HepG2 (cell line): ENCODE results near the gene DCST2. TPM values are rescaled to one million over a fixed set of nuclear protein-coding genes. Genes with fewer than 3 reads are reported as not detected.

Source experiments
- CHD2 ChIP-seq: IDR thresholded peaks from 2 replicates; pipeline ENCODE4 v1.6.1; 2011; ENCODE audit warnings: low read depth, low read length, improper control_type of control experiment
- DNMT3B ChIP-seq: conservative IDR thresholded peaks from 2 replicates; pipeline ENCODE4 v1.6.1; 2016; ENCODE audit warnings: missing biosample characterization, control low read depth
- HOXA9 ChIP-seq: sonication (generic); formaldehyde crosslinking; IDR thresholded peaks from 2 replicates; pipeline ENCODE4 v1.8.1; 2022; ENCODE audit warnings: missing genetic modification reagents, mild to moderate bottlenecking, moderate library complexity, borderline replicate concordance
- JUN ChIP-seq: sonication (generic); formaldehyde crosslinking; IDR thresholded peaks from 2 replicates; pipeline ENCODE4 v1.4.0; 2020; ENCODE audit warnings: mild to moderate bottlenecking, missing genetic modification reagents
- NFIC ChIP-seq: IDR thresholded peaks from 2 replicates; pipeline ENCODE4 v1.6.1; 2012; ENCODE audit warnings: mild to moderate bottlenecking, low read length, inconsistent platforms
- SMYD3 ChIP-seq: sonication (generic); formaldehyde crosslinking; IDR thresholded peaks from 2 replicates; pipeline ENCODE4 v1.8.1; 2023; ENCODE audit warnings: mild to moderate bottlenecking, missing genetic modification reagents
- ZFP82 ChIP-seq: sonication (generic); formaldehyde crosslinking; IDR thresholded peaks from 2 replicates; pipeline ENCODE4 v1.5.1; 2020; ENCODE audit warnings: mild to moderate bottlenecking, missing genetic modification reagents, borderline replicate concordance
- ZNF530 ChIP-seq: sonication (generic); formaldehyde crosslinking; IDR thresholded peaks from 2 replicates; pipeline ENCODE4 v1.5.0; 2020; ENCODE audit warnings: low read depth, mild to moderate bottlenecking, missing genetic modification reagents
- ZSCAN30 ChIP-seq: sonication (generic); formaldehyde crosslinking; IDR thresholded peaks from 2 replicates; pipeline ENCODE4 v1.5.0; 2020; ENCODE audit warnings: mild to moderate bottlenecking, missing genetic modification reagents
- polyA plus RNA-seq, 8 experiments: library from polyadenylated mRNA; depleted of rRNA in 3 of 8; stranded (reverse) in 7 of 8; unstranded in 1 of 8; fragments of >200 nt; fragmentation: Illumina TruSeq in 4 of 8; extraction: Trizol in 4 of 8; gene quantifications; 2 replicates each; pipeline versions ENCODE4 v1.2.1 to v1.2.3, GENCODE V29; 2011 to 2016; ENCODE audit warnings: low read depth in 4 of 8, missing spikeins in 1 of 8, mixed read lengths in 1 of 8; ENCODE audit not compliant: insufficient read depth in 1 of 8
- total RNA-seq, 5 experiments: library from RNA; depleted of rRNA; stranded (reverse); fragments of >200 nt; fragmentation: Illumina TruSeq; extraction: Trizol; gene quantifications; 2 replicates each; pipeline ENCODE4 v1.2.3, GENCODE V29; 2016; ENCODE audit warnings: low read depth in 1 of 5
- TF ChIP-seq, protein P1 (sequence below): sonication (generic); formaldehyde crosslinking; IDR thresholded peaks from 2 replicates; pipeline ENCODE4 v1.4.0; 2020; ENCODE audit warnings: missing genetic modification reagents, borderline replicate concordance
- TF ChIP-seq, protein P2 (sequence below): sonication (generic); formaldehyde crosslinking; conservative IDR thresholded peaks from 2 replicates; pipeline ENCODE4 v1.8.1; 2023; ENCODE audit warnings: missing genetic modification reagents
- TF ChIP-seq, protein P3 (sequence below): sonication (generic); formaldehyde crosslinking; IDR thresholded peaks from 2 replicates; pipeline ENCODE4 v1.8.1; 2023; ENCODE audit warnings: mild to moderate bottlenecking, moderate library complexity, missing genetic modification reagents
- TF ChIP-seq, protein P4 (sequence below): sonication (generic); formaldehyde crosslinking; IDR thresholded peaks from 2 replicates; pipeline ENCODE4 v1.8.0; 2022; ENCODE audit warnings: mild to moderate bottlenecking, missing genetic modification reagents, moderate library complexity
- TF ChIP-seq, protein P5 (sequence below): sonication (generic); formaldehyde crosslinking; IDR thresholded peaks from 2 replicates; pipeline ENCODE4 v1.4.0; 2020; ENCODE audit warnings: missing genetic modification reagents
- TF ChIP-seq, protein P6 (sequence below): sonication (generic); formaldehyde crosslinking; IDR thresholded peaks from 2 replicates; pipeline ENCODE4 v1.5.1; 2020; ENCODE audit warnings: missing genetic modification reagents, mild to moderate bottlenecking, borderline replicate concordance
- TF ChIP-seq, protein P7 (sequence below): sonication (generic); formaldehyde crosslinking; IDR thresholded peaks from 2 replicates; pipeline ENCODE4 v1.4.0; 2020; ENCODE audit warnings: missing genetic modification reagents
- TF ChIP-seq, protein P8 (sequence below): sonication (generic); formaldehyde crosslinking; IDR thresholded peaks from 2 replicates; pipeline ENCODE4 v1.8.1; 2023; ENCODE audit warnings: mild to moderate bottlenecking, missing genetic modification reagents, borderline replicate concordance
- TF ChIP-seq, protein P9 (sequence below): sonication (generic); formaldehyde crosslinking; IDR thresholded peaks from 2 replicates; pipeline ENCODE4 v1.5.0; 2020; ENCODE audit warnings: missing genetic modification reagents

The DCST2 gene
- total and polyA plus RNA-seq, 2 of the 13 experiments (the other 11 are each of a cell fraction or from before 2014, with no cell fraction given), result 0.74 TPM; not detected in 1

DNA sequence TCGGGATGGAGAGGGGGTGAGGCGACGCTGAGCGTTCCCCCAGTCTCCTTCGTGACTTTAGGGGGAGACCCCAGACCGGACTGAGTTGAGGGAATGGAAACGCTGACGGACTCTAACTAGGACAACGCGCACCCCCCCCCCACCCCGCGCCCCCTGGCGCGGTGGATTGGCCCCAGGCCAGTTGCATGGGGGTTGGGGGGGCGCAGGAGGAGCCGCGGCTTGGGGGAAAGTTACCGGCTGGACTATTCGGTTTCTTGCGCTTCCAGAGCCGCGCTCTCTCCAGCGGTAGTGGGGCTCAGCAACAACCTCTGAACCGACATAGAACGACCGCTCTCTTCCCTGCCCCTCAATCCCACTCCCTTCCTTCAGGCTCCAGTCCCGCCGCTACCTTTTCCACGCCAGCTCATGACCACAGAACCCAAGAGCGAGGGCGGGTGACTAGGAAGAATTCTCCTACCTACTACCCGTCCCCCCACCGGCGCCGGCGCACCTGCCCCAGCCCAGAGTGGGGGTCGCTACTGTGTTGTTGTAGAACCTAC lies 30.3 kb downstream of the DCST2 start (continued):
- TF ChIP-seq, protein P1, sequence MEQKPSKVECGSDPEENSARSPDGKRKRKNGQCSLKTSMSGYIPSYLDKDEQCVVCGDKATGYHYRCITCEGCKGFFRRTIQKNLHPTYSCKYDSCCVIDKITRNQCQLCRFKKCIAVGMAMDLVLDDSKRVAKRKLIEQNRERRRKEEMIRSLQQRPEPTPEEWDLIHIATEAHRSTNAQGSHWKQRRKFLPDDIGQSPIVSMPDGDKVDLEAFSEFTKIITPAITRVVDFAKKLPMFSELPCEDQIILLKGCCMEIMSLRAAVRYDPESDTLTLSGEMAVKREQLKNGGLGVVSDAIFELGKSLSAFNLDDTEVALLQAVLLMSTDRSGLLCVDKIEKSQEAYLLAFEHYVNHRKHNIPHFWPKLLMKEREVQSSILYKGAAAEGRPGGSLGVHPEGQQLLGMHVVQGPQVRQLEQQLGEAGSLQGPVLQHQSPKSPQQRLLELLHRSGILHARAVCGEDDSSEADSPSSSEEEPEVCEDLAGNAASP (CRISPR knock-in tag), result no peak
- peak; percentile 49; the same call in 1 of the 2 replicates for TF ChIP-seq SMYD3 (CRISPR knock-in tag)
- TF ChIP-seq, protein P2, sequence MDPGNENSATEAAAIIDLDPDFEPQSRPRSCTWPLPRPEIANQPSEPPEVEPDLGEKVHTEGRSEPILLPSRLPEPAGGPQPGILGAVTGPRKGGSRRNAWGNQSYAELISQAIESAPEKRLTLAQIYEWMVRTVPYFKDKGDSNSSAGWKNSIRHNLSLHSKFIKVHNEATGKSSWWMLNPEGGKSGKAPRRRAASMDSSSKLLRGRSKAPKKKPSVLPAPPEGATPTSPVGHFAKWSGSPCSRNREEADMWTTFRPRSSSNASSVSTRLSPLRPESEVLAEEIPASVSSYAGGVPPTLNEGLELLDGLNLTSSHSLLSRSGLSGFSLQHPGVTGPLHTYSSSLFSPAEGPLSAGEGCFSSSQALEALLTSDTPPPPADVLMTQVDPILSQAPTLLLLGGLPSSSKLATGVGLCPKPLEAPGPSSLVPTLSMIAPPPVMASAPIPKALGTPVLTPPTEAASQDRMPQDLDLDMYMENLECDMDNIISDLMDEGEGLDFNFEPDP (CRISPR knock-in tag), result 0 out of 2 replicates have a peak, but pooled peaks have one; percentile 13
- TF ChIP-seq DNMT3B, result no peak
- TF ChIP-seq, protein P3, sequence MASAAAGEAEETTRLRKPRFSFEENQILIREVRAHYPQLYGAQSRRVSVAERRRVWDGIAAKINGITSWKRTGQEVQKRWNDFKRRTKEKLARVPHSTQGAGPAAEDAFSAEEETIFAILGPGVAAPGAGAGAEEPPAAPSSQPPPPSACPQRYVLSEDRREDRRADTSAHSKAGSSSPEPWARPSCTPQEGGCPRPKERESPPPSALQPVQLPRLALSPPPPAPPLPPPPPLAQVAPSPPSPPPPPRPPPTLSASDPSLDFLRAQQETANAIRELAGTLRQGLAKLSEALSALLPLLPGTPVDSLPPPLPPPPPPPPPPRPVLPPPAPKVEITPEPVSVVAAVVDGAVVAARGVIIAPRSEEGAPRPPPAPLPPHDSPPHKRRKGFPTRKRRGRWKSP (CRISPR knock-in tag), result peak; percentile 50
- TF ChIP-seq NFIC, result no peak
- TF ChIP-seq CHD2, result no peak
- TF ChIP-seq, protein P4, sequence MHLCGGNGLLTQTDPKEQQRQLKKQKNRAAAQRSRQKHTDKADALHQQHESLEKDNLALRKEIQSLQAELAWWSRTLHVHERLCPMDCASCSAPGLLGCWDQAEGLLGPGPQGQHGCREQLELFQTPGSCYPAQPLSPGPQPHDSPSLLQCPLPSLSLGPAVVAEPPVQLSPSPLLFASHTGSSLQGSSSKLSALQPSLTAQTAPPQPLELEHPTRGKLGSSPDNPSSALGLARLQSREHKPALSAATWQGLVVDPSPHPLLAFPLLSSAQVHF (CRISPR knock-in tag), result no peak
- no peak for TF ChIP-seq ZFP82 (CRISPR knock-in tag)
- TF ChIP-seq, protein P5, sequence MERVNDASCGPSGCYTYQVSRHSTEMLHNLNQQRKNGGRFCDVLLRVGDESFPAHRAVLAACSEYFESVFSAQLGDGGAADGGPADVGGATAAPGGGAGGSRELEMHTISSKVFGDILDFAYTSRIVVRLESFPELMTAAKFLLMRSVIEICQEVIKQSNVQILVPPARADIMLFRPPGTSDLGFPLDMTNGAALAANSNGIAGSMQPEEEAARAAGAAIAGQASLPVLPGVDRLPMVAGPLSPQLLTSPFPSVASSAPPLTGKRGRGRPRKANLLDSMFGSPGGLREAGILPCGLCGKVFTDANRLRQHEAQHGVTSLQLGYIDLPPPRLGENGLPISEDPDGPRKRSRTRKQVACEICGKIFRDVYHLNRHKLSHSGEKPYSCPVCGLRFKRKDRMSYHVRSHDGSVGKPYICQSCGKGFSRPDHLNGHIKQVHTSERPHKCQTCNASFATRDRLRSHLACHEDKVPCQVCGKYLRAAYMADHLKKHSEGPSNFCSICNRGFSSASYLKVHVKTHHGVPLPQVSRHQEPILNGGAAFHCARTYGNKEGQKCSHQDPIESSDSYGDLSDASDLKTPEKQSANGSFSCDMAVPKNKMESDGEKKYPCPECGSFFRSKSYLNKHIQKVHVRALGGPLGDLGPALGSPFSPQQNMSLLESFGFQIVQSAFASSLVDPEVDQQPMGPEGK, result no peak
- no peak for TF ChIP-seq JUN (CRISPR knock-in tag)
- TF ChIP-seq, protein P6, sequence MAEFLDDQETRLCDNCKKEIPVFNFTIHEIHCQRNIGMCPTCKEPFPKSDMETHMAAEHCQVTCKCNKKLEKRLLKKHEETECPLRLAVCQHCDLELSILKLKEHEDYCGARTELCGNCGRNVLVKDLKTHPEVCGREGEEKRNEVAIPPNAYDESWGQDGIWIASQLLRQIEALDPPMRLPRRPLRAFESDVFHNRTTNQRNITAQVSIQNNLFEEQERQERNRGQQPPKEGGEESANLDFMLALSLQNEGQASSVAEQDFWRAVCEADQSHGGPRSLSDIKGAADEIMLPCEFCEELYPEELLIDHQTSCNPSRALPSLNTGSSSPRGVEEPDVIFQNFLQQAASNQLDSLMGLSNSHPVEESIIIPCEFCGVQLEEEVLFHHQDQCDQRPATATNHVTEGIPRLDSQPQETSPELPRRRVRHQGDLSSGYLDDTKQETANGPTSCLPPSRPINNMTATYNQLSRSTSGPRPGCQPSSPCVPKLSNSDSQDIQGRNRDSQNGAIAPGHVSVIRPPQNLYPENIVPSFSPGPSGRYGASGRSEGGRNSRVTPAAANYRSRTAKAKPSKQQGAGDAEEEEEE (CRISPR knock-in tag), result no peak
- no peak for TF ChIP-seq ZNF530 (CRISPR knock-in tag)
- TF ChIP-seq, protein P7, sequence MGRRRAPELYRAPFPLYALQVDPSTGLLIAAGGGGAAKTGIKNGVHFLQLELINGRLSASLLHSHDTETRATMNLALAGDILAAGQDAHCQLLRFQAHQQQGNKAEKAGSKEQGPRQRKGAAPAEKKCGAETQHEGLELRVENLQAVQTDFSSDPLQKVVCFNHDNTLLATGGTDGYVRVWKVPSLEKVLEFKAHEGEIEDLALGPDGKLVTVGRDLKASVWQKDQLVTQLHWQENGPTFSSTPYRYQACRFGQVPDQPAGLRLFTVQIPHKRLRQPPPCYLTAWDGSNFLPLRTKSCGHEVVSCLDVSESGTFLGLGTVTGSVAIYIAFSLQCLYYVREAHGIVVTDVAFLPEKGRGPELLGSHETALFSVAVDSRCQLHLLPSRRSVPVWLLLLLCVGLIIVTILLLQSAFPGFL (CRISPR knock-in tag), result no peak
- TF ChIP-seq, protein P8, sequence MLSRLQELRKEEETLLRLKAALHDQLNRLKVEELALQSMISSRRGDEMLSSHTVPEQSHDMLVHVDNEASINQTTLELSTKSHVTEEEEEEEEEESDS (CRISPR knock-in tag), result no peak
- TF ChIP-seq, protein P9, sequence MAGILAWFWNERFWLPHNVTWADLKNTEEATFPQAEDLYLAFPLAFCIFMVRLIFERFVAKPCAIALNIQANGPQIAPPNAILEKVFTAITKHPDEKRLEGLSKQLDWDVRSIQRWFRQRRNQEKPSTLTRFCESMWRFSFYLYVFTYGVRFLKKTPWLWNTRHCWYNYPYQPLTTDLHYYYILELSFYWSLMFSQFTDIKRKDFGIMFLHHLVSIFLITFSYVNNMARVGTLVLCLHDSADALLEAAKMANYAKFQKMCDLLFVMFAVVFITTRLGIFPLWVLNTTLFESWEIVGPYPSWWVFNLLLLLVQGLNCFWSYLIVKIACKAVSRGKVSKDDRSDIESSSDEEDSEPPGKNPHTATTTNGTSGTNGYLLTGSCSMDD (CRISPR knock-in tag), result no peak
- peak; percentile 88 for TF ChIP-seq ZSCAN30 (CRISPR knock-in tag)
- no peak for TF ChIP-seq HOXA9
